ENCODE measurements around the gene EID3.
A peak's percentile ranks its signal among the peaks of the same experiment; 100 is the strongest.

DNA sequence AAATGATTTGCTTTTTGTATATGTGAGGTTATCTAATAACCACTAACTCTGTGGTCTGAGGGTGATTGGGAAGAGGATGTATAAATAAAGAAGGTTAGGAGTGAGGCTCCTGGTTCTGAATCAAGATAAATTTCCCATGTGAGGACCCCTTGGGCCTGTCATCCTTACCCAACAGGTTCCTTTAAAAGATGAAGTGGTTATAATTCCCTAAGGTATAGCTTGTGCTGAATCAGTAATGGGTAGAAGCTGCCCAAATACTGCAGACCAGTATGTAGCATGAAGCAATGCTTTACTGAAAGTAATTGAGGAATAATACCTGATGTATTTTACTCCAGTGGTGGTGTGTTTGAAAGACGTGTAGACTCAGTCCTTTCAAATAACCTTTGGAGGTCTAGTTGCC is 8.7 kb downstream of the EID3 start:
- TF ChIP-seq CEBPB (IDR thresholded peaks at IDR 0.05) (no peak), POLR2A (IDR thresholded peaks at IDR 0.05; ENCODE audit: low read length) (no peak), RAD21 (conservative IDR thresholded peaks at IDR 0.05 in 1 of 2, IDR thresholded peaks at IDR 0.05 in 1 of 2) (no peak), CHD2 (IDR thresholded peaks at IDR 0.05; ENCODE audit: low read length, partially characterized antibody) (no peak), JUN (IDR thresholded peaks at IDR 0.05) (no peak), EHMT2 (IDR thresholded peaks at IDR 0.05; ENCODE audit: low read depth) (no peak), NR3C1 (IDR thresholded peaks at IDR 0.05) (no peak), EP300 (IDR thresholded peaks at IDR 0.05) (no peak), RNF2 (IDR thresholded peaks at IDR 0.05; ENCODE audit: borderline replicate concordance, low read depth) (no peak), JUNB (IDR thresholded peaks at IDR 0.05) (no peak), BHLHE40 (IDR thresholded peaks at IDR 0.05; ENCODE audit: low read depth, low read length) (no peak)
- TF ChIP-seq, protein P1, sequence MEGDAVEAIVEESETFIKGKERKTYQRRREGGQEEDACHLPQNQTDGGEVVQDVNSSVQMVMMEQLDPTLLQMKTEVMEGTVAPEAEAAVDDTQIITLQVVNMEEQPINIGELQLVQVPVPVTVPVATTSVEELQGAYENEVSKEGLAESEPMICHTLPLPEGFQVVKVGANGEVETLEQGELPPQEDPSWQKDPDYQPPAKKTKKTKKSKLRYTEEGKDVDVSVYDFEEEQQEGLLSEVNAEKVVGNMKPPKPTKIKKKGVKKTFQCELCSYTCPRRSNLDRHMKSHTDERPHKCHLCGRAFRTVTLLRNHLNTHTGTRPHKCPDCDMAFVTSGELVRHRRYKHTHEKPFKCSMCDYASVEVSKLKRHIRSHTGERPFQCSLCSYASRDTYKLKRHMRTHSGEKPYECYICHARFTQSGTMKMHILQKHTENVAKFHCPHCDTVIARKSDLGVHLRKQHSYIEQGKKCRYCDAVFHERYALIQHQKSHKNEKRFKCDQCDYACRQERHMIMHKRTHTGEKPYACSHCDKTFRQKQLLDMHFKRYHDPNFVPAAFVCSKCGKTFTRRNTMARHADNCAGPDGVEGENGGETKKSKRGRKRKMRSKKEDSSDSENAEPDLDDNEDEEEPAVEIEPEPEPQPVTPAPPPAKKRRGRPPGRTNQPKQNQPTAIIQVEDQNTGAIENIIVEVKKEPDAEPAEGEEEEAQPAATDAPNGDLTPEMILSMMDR (IDR thresholded peaks at IDR 0.05): no peak
- TF ChIP-seq, protein P2, sequence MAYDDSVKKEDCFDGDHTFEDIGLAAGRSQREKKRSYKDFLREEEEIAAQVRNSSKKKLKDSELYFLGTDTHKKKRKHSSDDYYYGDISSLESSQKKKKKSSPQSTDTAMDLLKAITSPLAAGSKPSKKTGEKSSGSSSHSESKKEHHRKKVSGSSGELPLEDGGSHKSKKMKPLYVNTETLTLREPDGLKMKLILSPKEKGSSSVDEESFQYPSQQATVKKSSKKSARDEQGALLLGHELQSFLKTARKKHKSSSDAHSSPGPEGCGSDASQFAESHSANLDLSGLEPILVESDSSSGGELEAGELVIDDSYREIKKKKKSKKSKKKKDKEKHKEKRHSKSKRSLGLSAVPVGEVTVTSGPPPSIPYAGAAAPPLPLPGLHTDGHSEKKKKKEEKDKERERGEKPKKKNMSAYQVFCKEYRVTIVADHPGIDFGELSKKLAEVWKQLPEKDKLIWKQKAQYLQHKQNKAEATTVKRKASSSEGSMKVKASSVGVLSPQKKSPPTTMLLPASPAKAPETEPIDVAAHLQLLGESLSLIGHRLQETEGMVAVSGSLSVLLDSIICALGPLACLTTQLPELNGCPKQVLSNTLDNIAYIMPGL (CRISPR knock-in tag; IDR thresholded peaks at IDR 0.05; ENCODE audit: borderline replicate concordance): peak; percentile 46; the same call in 1 of the 2 replicates
